NCI-H345 treated with DMSO at 0.1 percent for 48 hours (cell line): Measurements from ENCODE around the gene SLCO4A1.

ENCODE experiments used
- DNase-seq: peaks from one replicate; lab custom pipeline; 2025; ENCODE audit not compliant: unreplicated experiment; lab: John Stamatoyannopoulos, UW

The SLCO4A1 gene

GRCh38 chr20:62711703-62712101, 69.4 kb downstream of the SLCO4A1 start:
- peak; percentile 88 for DNase-seq

- DNase-seq = no peak
These were observed 70.3 kb downstream of the SLCO4A1 start for GRCh38 chr20:62712606-62713005.

- no peak for DNase-seq
These were observed 71.7 kb downstream of the SLCO4A1 start for GRCh38 chr20:62714006-62714405.

DNA sequence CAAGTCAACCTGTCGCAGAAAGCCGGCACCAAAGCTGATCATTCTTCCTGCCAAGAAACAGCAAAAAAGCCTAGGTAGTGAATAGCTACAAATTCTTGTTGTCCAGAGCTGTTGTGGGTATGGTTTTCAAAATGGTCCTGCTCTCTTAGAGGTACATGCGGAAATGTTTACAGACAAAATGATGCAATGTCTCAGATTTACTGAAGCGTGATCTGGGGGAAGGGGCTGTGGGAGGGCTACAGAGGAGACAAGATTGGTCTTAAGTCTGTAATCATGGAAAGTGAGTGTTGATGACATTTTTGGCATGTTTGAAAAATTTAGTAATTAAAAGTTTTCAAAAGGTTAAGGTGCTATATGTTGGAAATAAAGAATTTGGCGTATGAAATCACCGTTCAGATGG, 72.5 kb downstream of the SLCO4A1 start:
- DNase-seq = no peak

DNA sequence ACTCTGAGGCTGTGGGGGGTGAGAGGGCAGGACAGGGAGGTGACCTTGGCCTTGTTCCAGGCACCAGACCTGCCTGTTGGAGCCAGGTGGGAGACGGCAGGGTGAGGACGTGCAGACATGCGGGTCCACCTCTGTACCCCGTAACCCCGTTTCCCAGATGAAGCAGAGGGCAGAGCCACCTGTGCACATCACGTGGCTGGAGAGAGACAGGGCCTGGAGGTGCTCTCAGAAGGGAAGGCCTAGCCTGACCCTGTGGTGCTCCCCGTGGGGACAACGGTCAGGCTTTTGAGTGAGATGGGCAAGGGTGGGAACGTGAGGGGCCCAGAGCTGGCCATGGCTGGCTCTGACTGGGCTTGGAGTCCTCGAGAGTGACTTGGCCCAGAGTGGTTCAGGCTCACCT, 72.9 kb downstream of the SLCO4A1 start:
- no peak for DNase-seq

DNA sequence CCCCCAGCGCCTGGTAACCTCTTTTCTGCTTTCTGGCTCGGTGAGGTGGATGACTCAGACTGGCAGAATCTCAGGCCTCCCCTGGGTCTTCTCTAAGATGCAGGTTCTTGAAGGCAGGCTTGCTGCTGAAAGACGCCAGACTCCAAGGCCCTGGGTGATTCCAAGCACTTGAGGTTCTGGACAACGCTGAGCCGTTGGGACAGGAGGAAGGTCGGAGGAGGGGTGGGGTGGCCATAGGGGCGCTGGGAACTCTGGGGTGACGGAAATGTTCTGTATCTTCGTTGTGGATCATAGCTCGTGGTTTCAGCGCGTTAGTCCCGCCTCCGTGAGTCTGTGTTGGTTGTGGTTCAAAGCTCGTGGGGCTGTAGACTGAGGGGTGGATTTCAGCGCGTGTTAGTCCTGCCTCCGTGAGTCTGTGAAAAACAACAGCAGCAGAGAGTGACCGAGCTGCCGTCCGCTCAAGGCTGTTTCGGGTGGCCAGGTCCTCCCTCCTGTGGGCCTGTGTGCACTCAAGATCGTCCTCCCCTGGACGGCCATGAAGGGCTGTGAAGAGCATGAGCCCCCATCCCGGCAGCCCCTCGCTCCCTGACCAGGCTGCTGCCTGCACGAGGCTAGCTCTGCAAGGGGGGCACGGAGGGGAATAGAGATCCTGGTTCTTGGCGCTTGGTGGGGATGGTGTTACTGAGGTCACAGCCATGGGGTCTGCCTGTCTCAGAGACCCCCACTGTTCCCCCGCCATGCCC, 74.1 kb downstream of the SLCO4A1 start:
- no peak for DNase-seq

DNA sequence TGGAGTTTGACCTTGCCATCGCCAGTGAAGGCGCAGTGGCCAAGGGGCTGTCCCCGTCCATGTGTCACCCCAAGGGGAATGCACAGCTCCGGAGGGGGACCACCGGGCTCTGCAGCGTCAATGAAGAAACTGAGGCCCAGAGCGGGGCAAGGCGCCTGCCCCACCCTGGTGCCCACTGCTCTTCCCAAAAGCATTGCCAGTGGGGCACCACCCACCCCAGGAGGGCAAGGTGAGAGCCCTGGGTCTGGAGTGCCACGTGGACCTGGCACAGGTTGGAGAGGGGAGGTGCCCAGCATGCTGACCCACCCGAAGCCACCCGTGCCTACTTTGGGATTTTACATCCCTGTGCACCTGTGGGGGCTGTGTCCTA, 74.6 kb downstream of the SLCO4A1 start:
- no peak for DNase-seq

GRCh38 chr20:62717933-62718332, 75.6 kb downstream of the SLCO4A1 start:
- DNase-seq = no peak

- DNase-seq = no peak
These were observed 76.2 kb downstream of the SLCO4A1 start for GRCh38 chr20:62718546-62718945.

DNA sequence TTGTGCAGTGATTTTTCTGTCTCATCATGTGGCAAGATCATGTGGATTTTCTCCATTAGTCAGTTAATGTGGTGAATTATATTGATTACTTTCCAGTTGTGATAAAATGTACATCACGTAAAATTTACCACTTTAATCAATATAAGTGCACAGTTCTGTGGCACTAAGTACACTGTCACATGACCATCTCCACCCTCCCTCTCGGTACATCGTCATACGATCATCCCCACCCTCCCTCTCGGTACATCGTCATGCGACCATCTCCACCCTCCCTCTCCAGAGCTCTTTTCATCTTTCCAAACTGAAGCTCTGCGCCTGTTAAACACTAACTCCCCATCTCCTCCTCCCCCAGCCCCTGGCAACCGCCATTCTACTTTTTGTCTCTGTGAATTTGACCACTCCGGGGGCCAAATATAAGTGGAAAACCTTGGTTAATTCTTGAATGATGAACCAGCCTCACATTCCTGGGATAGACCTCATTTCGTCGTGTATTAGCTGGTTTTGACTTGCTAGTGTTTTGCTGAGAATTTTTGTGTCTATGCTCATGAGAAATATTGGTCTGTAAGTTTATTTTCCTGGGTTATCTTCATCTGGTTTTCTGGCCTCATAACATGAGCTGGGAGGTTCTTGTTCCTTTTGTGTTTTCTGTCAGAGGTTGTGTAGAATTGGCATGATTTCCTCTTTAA, 77.1 kb downstream of the SLCO4A1 start:
- no peak for DNase-seq
